Fibroblast of lung (primary cell): Measurements from ENCODE around the gene ITPR2.

Source experiments
- EZH2 ChIP-seq: IDR thresholded peaks from 2 replicates; pipeline ENCODE4 v1.5.1; 2012; ENCODE audit warnings: low read length, control low read depth, mild to moderate bottlenecking; ENCODE audit errors: missing control alignments
- TF ChIP-seq, protein P1 (sequence below), 2 donors: IDR thresholded peaks in 1 of 2; conservative IDR thresholded peaks in 1 of 2; 1 replicate in 1 of 2; 2 replicates in 1 of 2; pipeline ENCODE4 v1.5.1; 2011 to 2012; ENCODE audit warnings: low read length in 2 of 2, control low read depth in 1 of 2, inconsistent platforms in 1 of 2, low read depth in 1 of 2, mild to moderate bottlenecking in 1 of 2

GRCh38 chr12:26608706-26609105 lies 224.3 kb downstream of the ITPR2 start:
- TF ChIP-seq, protein P1, sequence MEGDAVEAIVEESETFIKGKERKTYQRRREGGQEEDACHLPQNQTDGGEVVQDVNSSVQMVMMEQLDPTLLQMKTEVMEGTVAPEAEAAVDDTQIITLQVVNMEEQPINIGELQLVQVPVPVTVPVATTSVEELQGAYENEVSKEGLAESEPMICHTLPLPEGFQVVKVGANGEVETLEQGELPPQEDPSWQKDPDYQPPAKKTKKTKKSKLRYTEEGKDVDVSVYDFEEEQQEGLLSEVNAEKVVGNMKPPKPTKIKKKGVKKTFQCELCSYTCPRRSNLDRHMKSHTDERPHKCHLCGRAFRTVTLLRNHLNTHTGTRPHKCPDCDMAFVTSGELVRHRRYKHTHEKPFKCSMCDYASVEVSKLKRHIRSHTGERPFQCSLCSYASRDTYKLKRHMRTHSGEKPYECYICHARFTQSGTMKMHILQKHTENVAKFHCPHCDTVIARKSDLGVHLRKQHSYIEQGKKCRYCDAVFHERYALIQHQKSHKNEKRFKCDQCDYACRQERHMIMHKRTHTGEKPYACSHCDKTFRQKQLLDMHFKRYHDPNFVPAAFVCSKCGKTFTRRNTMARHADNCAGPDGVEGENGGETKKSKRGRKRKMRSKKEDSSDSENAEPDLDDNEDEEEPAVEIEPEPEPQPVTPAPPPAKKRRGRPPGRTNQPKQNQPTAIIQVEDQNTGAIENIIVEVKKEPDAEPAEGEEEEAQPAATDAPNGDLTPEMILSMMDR (conservative IDR thresholded peaks at IDR 0.05 in 1 of 2, IDR thresholded peaks at IDR 0.05 in 1 of 2; ENCODE audit: low read depth in 1 of 2, low read length in 2 of 2) = no peak
- TF ChIP-seq EZH2 = no peak
